Midbrain (tissue), 1 donor: ENCODE measurements around the gene PRR3.
"Not testable (repeated sequence)": the region's sequence is repeated elsewhere in the genome, so short reads cannot be mapped to it uniquely, and the experiment has no call there.

Experiments used
- DNase-seq: peaks from one replicate; lab custom pipeline; 2025; lab: John Stamatoyannopoulos, UW

Gene PRR3

GRCh38 chr6:30556906-30557682 is at the start of gene PRR3:
PRR3 (plus strand) TSS chr6:30557295; CDS start chr6:30557345, 50 bp downstream.
- peak; percentile 94 for DNase-seq

GRCh38 chr6:30507849-30508827 is 49.0 kb upstream of the PRR3 start:
- no peak for DNase-seq

- DNase-seq, result no peak
These were observed 48.0 kb upstream of the PRR3 start for GRCh38 chr6:30508890-30509736.

GRCh38 chr6:30510419-30511168 is 46.5 kb upstream of the PRR3 start:
- DNase-seq, result no peak

- DNase-seq, result no peak
These were observed 45.9 kb upstream of the PRR3 start for GRCh38 chr6:30511169-30511546.

GRCh38 chr6:30513451-30513850 is 43.6 kb upstream of the PRR3 start:
- no peak for DNase-seq

- DNase-seq, result no peak
These were observed 42.0 kb upstream of the PRR3 start for GRCh38 chr6:30515106-30515505.

- DNase-seq, result peak; percentile 63
These were observed 40.9 kb upstream of the PRR3 start for GRCh38 chr6:30515944-30516753.

- DNase-seq, result not testable (repeated sequence)
These were observed 40.4 kb upstream of the PRR3 start for GRCh38 chr6:30516754-30517076.

- DNase-seq, result not testable (repeated sequence)
These were observed 39.2 kb upstream of the PRR3 start for GRCh38 chr6:30517767-30518504.

- DNase-seq, result not testable (repeated sequence)
These were observed 38.5 kb upstream of the PRR3 start for GRCh38 chr6:30518505-30519145.

- DNase-seq, result no peak
These were observed 36.6 kb upstream of the PRR3 start for GRCh38 chr6:30520522-30520921.

GRCh38 chr6:30521082-30521481 is 36.0 kb upstream of the PRR3 start:
- not testable (repeated sequence) for DNase-seq

- not testable (repeated sequence) for DNase-seq
These were observed 35.1 kb upstream of the PRR3 start for GRCh38 chr6:30521952-30522351.

- DNase-seq, result not testable (repeated sequence)
These were observed 30.7 kb upstream of the PRR3 start for GRCh38 chr6:30526444-30526843.

- DNase-seq, result not testable (repeated sequence)
These were observed 27.7 kb upstream of the PRR3 start for GRCh38 chr6:30529349-30529875.

- DNase-seq, result no peak
These were observed 27.1 kb upstream of the PRR3 start for GRCh38 chr6:30530014-30530413.

- DNase-seq, result no peak
These were observed 23.4 kb upstream of the PRR3 start for GRCh38 chr6:30533460-30534294.
